ENCODE data around the gene SS18L1.

Gene SS18L1

GRCh38 chr20:62157387-62158087, 14.0 kb downstream of the SS18L1 start:
- DNase-seq = no peak

GRCh38 chr20:62158088-62158400, 14.5 kb downstream of the SS18L1 start:
- DNase-seq = no peak

GRCh38 chr20:62158541-62158940, 15.0 kb downstream of the SS18L1 start:
- DNase-seq = no peak

GRCh38 chr20:62159052-62159451, 15.5 kb downstream of the SS18L1 start:
- no peak for DNase-seq

GRCh38 chr20:62159839-62160238, 16.3 kb downstream of the SS18L1 start:
- peak; percentile 75 for DNase-seq

- DNase-seq = no peak
Observed at GRCh38 chr20:62160253-62160652, 16.7 kb downstream of the SS18L1 start.

GRCh38 chr20:62160876-62161275, 17.3 kb downstream of the SS18L1 start:
- no peak for DNase-seq

- peak; percentile 69 for DNase-seq
Observed at GRCh38 chr20:62161347-62161746, 17.8 kb downstream of the SS18L1 start.

- no peak for DNase-seq
Observed at GRCh38 chr20:62162765-62163484, 19.4 kb downstream of the SS18L1 start.

GRCh38 chr20:62163485-62163865, 19.9 kb downstream of the SS18L1 start:
- DNase-seq = no peak

- DNase-seq = no peak
Observed at GRCh38 chr20:62163986-62164762, 20.6 kb downstream of the SS18L1 start.

GRCh38 chr20:62164879-62165761, 21.6 kb downstream of the SS18L1 start:
- no peak for DNase-seq

- DNase-seq = no peak
Observed at GRCh38 chr20:62165762-62166399, 22.3 kb downstream of the SS18L1 start.

- no peak for DNase-seq
Observed at GRCh38 chr20:62167474-62167873, 23.9 kb downstream of the SS18L1 start.

GRCh38 chr20:62168061-62168460, 24.5 kb downstream of the SS18L1 start:
- DNase-seq = no peak

GRCh38 chr20:62168890-62169435, 25.4 kb downstream of the SS18L1 start:
- DNase-seq = no peak

GRCh38 chr20:62170536-62170935, 27.0 kb downstream of the SS18L1 start:
- no peak for DNase-seq

- DNase-seq = no peak
Observed at GRCh38 chr20:62171245-62171644, 27.7 kb downstream of the SS18L1 start.

- DNase-seq = no peak
Observed at GRCh38 chr20:62172666-62173065, 29.1 kb downstream of the SS18L1 start.

GRCh38 chr20:62174021-62174804, 30.6 kb downstream of the SS18L1 start:
- DNase-seq = no peak

Data from islet precursor cell (in vitro differentiated cells).